GM10248 (cell line): ENCODE measurements around the gene REC8.

Experiments used
- CTCF ChIA-PET: fragments of 300-600 bp; sonication (Branson Sonifier 250); formaldehyde crosslinking; extraction: SDS; loops from one replicate; lab custom pipeline; 2021; ENCODE audit warnings: antibody characterized with exemption; lab: Yijun Ruan, JAX
- POLR2A ChIA-PET: fragments of 350-650 bp; sonication (Branson Sonifier 250); formaldehyde crosslinking; extraction: SDS; loops from one replicate; lab custom pipeline; 2020; ENCODE audit warnings: antibody characterized with exemption; lab: Yijun Ruan, JAX
- DNase-seq: peaks from one replicate; pipeline ENCODE4 v3.0.0; 2012; ENCODE audit errors: extremely low spot score
- TF ChIP-seq, protein P1 (sequence below): IDR thresholded peaks from 2 replicates; pipeline ENCODE4 v1.5.1; 2012; ENCODE audit warnings: mild to moderate bottlenecking, low read depth; ENCODE audit errors: extremely low read depth, missing control alignments, control extremely low read depth

The REC8 gene

GRCh38 chr14:24150993-24151392 lies 20.9 kb upstream of the REC8 start:
- ChIA-PET POLR2A (interaction anchor here (1.3 to 1.4 kb wide), 2 partner anchors 10 to 11 kb away, joined by 5 to 7 read pairs; partner anchors contain the start of gene IRF9), CTCF (interaction anchor here (1.0 to 12.0 kb wide), 6 partner anchors 10 to 42 kb away, joined by 3 to 154 read pairs (median 4); partner anchors contain the start of genes EMC9, IRF9 and PSME1)
- TF ChIP-seq, protein P1, sequence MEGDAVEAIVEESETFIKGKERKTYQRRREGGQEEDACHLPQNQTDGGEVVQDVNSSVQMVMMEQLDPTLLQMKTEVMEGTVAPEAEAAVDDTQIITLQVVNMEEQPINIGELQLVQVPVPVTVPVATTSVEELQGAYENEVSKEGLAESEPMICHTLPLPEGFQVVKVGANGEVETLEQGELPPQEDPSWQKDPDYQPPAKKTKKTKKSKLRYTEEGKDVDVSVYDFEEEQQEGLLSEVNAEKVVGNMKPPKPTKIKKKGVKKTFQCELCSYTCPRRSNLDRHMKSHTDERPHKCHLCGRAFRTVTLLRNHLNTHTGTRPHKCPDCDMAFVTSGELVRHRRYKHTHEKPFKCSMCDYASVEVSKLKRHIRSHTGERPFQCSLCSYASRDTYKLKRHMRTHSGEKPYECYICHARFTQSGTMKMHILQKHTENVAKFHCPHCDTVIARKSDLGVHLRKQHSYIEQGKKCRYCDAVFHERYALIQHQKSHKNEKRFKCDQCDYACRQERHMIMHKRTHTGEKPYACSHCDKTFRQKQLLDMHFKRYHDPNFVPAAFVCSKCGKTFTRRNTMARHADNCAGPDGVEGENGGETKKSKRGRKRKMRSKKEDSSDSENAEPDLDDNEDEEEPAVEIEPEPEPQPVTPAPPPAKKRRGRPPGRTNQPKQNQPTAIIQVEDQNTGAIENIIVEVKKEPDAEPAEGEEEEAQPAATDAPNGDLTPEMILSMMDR = no peak
- no peak for DNase-seq

DNA sequence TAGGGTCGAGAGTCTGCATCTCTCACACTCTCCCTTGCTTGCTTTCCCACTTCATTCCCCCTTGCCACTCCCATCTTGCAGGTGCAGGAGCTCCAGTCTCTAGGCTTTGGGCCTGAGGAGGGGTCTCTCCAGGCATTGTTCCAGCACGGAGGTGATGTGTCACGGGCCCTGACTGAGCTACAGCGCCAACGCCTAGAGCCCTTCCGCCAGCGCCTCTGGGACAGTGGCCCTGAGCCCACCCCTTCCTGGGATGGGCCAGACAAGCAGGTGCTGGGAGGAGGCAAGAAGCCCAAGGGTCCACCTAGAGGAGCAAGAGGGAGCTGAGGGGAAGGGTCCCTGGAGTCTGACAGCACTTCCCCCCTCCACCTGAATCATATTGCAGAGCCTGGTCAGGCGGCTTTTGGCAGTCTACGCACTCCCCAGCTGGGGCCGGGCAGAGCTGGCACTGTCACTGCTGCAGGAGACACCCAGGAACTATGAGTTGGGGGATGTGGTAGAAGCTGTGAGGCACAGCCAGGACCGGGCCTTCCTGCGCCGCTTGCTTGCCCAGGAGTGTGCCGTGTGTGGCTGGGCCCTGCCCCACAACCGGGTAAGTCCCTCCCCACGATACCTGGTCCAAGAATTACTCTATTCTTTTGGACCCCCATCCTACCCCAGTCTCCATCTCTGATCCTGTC lies 20.3 kb upstream of the REC8 start:
- CTCF ChIA-PET = interaction anchor here (1.0 to 12.0 kb wide), 6 partner anchors 10 to 43 kb away, joined by 3 to 154 read pairs (median 4); partner anchors contain the start of genes EMC9, IRF9 and PSME1
- TF ChIP-seq, protein P1 = no peak
- POLR2A ChIA-PET = interaction anchor here (1.3 to 1.4 kb wide), 2 partner anchors 10 to 12 kb away, joined by 5 to 7 read pairs; partner anchors contain the start of gene IRF9
- DNase-seq = no peak

DNA sequence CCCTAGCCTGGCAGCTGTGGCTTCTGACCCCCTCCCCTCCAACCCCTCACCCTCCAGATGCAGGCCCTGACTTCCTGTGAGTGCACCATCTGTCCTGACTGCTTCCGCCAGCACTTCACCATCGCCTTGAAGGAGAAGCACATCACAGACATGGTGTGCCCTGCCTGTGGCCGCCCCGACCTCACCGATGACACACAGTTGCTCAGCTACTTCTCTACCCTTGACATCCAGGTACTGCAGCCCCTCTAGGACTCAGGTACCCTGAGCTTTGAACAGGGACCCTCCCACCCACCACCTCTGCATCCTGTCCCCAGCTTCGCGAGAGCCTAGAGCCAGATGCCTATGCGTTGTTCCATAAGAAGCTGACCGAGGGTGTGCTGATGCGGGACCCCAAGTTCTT lies 16.8 kb upstream of the REC8 start:
- ChIA-PET CTCF (interaction anchor here (1.1 to 12.0 kb wide), 6 partner anchors 8 to 46 kb away, joined by 3 to 154 read pairs (median 4); partner anchors contain the start of genes EMC9, IRF9, PSME2 and RNF31), POLR2A (interaction anchor here (1.2 to 1.3 kb wide), 2 partner anchors 8 to 9 kb away, joined by 5 to 6 read pairs; partner anchors contain the start of gene RNF31)
- no peak for DNase-seq
- TF ChIP-seq, protein P1 = no peak

DNA sequence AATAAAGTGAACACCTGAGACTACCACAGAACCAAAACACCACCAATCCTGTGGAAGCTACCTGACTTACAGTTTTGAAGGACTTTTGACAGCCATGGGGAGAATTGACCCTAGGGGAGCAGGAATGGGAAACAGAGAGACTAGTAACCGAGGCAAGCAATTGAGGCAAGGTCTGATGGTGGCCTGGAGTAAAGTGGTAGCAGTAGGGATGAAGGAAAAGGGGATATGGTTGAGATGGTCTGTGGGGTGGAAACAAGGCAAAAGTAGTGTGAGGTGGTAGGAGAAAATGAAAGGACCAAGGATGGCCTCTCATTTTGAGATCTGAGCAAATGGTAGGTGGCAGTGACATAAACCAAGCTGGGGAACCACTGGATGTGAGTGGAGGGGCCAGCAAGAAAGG lies 15.0 kb upstream of the REC8 start:
- POLR2A ChIA-PET = interaction anchor here (0.8 to 1.0 kb wide), 2 partner anchors 16 to 143 kb away, joined by 3 read pairs; partner anchors contain the start of genes DHRS1, EMC9 and NOP9
- DNase-seq = no peak
- TF ChIP-seq, protein P1 = no peak
- CTCF ChIA-PET = interaction anchor here (0.9 to 1.2 kb wide), 3 partner anchors 9 to 18 kb away, joined by 3 to 6 read pairs (median 4); partner anchors contain the start of gene RNF31

GRCh38 chr14:24157331-24157730 lies 14.5 kb upstream of the REC8 start:
- TF ChIP-seq, protein P1 = no peak
- POLR2A ChIA-PET = interaction anchor here (0.8 to 1.0 kb wide), 2 partner anchors 16 to 142 kb away, joined by 3 read pairs; partner anchors contain the start of genes DHRS1, EMC9 and NOP9
- CTCF ChIA-PET = interaction anchor here (0.9 to 1.2 kb wide), 2 partner anchors 10 to 18 kb away, joined by 4 to 6 read pairs; partner anchors contain the start of gene RNF31
- DNase-seq = no peak
